GM12801 (cell line): Measurements from ENCODE around the gene RNF151.

Experiments
- CTCF ChIP-seq: IDR thresholded peaks from one replicate; pipeline ENCODE4 v1.5.1; 2011; ENCODE audit warnings: control low read depth; ENCODE audit not compliant: insufficient read length; ENCODE audit errors: extremely low read depth

Gene RNF151

DNA sequence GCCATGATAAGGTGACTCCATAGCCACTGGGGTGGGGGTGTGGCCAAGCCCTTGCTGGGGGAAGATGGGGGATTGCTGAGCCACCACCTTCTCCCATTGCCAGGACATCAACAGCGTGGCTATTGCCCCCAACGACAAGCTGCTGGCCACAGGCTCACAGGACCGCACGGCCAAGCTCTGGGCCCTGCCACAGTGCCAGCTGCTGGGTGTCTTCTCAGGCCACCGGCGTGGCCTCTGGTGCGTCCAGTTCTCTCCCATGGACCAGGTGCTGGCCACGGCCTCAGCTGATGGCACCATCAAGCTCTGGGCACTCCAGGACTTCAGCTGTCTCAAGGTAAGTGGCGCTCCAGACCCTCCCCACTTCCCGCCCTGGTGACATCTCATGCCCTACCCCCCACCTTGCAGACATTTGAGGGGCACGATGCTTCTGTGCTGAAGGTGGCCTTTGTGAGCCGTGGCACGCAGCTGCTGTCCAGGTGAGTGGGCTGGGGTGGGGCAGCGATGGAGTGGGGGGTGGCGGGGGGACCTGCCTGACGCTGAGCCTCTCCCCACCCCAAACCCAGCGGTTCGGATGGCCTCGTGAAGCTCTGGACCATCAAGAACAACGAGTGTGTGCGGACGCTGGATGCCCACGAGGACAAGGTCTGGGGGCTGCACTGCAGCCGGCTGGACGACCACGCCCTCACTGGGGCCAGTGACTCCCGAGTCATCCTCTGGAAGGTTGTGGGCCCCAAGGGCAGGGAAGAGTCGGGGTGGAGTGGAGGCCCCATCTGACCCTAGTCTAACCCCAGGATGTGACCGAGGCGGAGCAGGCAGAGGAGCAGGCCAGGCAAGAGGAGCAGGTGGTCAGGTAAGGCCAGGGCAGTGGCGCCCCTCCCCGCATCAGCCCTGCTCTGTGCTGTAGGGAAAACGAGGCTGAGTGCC, 10.6 kb downstream of the RNF151 start:
- no peak for TF ChIP-seq CTCF

DNA sequence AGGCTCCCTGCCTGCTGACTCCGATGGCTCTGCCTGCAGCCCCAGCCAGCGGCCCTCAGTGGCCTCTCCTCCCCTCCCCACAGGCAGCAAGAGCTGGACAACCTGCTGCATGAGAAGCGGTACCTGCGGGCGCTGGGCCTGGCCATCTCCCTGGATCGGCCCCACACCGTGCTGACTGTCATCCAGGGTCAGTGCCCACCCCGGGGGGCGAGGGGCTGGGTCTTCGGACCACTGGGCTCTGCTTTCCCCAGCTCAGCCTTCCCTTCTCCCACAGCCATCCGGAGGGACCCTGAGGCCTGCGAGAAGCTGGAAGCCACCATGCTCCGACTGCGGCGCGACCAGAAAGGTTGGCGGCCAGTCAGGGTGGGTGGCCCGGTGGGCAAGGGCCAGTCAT, 11.2 kb downstream of the RNF151 start:
- TF ChIP-seq CTCF: no peak

- no peak for TF ChIP-seq CTCF
Observed at GRCh38 chr16:1978476-1979120, 11.9 kb downstream of the RNF151 start.

DNA sequence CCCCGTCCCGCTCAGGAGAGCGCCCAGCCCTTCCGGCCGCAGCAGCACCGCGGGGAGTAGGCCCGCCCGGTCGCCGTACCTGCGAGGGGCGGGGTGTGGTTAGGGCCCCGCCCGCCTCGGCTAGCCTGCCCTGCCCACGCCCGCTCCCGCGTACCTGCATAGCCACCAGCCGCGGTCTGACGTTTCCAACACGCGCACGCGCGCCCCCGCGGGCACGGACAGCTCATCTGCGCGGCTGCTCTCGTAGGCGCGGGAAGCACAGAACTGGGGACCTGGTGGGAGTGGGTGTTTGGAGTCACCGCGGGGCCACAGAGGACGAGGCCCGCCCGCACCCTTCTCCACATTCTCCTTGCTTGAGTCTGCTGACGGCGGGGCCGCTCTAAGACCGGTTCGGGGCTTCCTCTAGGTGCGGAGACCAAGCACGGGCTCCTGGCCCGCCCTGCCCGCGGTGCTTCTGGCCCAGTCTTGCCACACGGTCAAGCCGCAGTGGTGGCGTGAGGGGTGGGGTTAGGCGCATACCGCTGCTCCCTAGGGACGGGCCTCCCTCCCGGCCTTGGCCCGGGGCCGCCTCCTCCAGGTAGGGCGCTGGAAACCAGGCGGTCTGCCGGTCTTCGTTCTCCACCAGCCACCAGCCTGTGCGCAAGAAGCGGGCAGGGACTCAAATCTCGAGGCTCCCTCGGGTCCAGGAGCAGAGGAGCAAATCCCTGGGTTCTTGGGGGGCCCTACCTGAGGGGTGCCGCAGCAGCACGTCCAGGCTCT, 12.8 kb downstream of the RNF151 start:
- TF ChIP-seq CTCF: no peak

DNA sequence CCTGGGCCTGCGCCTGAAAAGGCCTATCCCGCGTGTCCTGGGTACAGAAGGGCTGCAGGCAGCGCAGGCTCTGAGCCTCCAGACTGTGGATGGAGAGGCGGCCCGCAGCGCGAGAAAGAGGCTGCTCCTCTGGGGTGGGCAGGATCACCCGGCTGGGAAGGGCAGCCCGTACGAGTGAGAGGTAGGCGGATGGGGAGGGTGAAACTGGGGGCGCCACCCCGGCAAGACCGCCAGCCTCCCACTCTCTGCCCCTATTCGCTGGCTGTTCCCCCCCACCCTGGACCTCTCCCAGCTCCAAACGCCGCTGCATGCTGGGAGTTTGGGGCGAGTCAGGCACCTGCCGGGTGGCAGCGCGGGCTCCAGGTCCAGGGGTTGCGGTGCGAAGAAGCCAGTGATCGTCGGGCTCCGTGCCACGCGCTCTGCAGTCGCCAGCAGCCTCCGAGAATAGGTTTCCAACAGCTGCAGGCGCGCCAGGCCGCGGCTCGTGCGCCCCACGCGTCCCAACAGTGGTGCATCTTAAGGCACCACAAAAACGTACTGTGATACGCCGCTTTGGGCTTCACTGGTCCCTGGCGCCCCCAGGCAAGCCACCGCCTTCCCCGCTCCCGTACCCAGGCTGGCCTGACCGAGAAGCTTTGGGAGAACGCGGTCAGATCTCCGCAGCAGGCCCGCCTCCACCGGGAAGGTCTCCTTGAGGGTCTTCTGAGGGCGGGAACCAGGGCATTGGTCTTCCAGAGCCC, 13.5 kb downstream of the RNF151 start:
- no peak for TF ChIP-seq CTCF

DNA sequence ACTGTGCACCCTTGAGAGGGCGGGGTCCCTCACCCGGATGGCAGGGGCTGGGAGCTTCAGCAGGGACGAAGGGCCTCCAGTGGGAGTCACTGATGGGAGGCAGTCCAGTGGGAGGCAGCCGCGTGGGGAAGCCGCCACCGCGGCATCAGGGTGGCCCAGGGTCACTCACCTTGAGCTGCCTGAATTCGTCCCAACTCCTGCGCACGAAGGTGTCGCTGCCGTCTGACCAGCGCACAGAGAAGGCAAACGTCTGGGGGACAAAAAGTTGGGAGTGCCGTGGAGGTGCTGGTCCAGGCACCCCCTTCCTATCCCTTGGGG, 14.1 kb downstream of the RNF151 start:
- TF ChIP-seq CTCF: no peak

DNA sequence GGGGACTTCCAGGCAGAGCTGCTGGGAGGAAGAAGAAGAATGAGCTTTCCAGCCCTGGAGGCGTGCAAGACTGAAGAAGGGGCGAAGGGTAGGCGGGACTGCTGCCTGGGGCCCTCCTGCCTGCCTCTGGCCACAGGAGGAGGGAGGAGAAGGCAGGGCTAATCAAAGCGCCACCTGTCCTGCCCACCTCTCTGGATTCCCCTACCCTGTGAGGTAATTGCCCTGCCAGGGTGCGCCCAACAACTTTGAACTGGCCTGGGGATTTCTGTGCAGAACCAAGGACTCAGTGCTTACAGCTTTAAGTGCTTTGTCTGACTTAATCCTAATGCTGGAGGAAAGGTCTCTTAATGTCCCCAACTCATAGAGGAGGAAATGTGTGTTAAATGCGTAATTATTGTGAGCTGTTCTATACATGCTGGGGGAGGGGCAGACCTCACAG, 14.8 kb downstream of the RNF151 start, which contains the start of gene NOXO1:
TSS of gene NOXO1 (minus strand) at position 72 of the 439 bp plus-strand sequence. CDS start 290 bp downstream, outside the sequence.
- TF ChIP-seq CTCF: no peak
